Measurements from ENCODE around the gene PPP2R5B.

PPP2R5B gene

GRCh38 chr11:64914123-64914522 lies 10.4 kb upstream of the PPP2R5B start:
- Histone ChIP-seq H3K4me3 (ENCODE audit: low read length) (no peak overlapping the region), H3K27ac (ENCODE audit: low read length) (no peak overlapping the region), H3K9ac (ENCODE audit: low read depth, low read length) (no peak overlapping the region), H3K27me3 (ENCODE audit: insufficient read depth, low read length) (no peaks in the 10 kb centered on the region), H3K36me3 (ENCODE audit: insufficient read depth, low read depth, low read length) (peaks cover 26% of the 10 kb centered on the region), H3K4me1 (ENCODE audit: insufficient read depth, low read length) (peaks cover 5% of the 10 kb centered on the region; the same call in 1 of the 2 replicates), H3K9me3 (ENCODE audit: insufficient read depth, low read depth, low read length) (no peaks in the 10 kb centered on the region)

DNA sequence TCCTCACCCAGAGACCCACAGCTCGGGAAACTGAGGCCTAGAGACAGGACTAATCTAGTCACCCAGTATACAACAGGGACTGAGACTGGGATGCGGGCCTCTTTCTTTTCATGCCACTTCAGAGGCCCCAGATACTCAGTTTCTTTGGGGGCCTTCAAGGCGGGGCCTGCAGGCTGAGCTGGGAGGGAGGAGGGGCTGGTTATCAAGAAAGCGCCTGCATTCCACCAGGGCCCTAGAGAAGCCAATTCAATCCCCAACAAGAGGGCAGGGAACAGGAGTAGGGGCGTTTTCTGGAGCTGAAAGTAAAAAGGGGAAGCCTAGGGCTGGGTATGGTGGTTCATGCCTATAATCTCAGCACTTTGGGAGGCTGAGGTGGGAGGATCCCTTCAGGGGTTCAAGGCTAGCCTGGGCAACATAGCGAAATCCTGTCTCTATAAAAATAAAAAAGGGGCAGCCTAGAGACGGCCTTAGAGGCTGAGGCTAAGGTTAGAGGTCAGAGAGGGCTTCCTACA lies 9.1 kb upstream of the PPP2R5B start:
- Histone ChIP-seq H3K4me1 (ENCODE audit: insufficient read depth, low read length) (peaks cover 5% of the 10 kb centered on the region; the same call in 1 of the 2 replicates), H3K9me3 (ENCODE audit: insufficient read depth, low read depth, low read length) (no peaks in the 10 kb centered on the region), H3K27ac (ENCODE audit: low read length) (no peak overlapping the region), H3K9ac (ENCODE audit: low read depth, low read length) (peak overlapping the region; percentile 98; the same call in 1 of the 2 replicates), H3K27me3 (ENCODE audit: insufficient read depth, low read length) (no peaks in the 10 kb centered on the region), H3K4me3 (ENCODE audit: low read length) (no peak overlapping the region), H3K36me3 (ENCODE audit: insufficient read depth, low read depth, low read length) (peaks cover 20% of the 10 kb centered on the region)

DNA sequence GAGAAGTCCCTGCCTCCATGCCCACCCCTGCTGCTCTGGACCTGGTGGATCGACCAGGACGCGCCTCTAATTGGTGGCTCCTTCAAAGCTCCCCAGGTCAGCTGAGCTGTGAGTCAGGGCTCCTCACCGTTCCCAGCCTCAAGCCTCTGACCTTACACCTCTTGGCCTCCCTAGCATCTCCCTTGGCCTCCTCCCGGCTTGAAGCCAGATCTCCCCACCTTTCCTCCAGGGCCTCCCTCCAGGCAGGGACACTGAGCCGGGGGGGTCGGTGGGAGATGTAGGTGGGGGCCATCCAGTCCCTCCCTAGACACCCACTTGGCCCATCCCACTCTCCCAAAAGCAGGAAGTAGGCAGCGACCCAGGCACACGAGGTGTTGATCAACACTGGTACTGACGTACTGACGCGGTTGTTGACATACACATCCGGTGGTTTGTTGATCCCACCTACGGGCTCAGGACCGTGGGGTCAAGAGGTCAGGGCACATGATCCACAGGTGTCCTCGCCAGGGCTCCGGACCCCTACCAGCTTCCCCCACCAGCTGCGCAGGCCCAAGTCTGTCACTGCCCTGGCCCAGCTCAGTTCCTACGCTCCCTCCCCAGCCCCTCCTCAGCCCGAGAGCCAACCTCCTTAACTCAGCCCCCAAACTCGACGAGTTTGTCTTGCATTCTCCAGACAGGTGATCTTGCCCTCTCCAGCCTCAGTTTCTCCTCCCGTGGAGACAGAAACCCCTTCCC lies 8.3 kb upstream of the PPP2R5B start:
- Histone ChIP-seq H3K27me3 (ENCODE audit: insufficient read depth, low read length) (no peaks in the 10 kb centered on the region), H3K4me3 (ENCODE audit: low read length) (peak overlapping the region; percentile 99), H3K36me3 (ENCODE audit: insufficient read depth, low read depth, low read length) (peaks cover 12% of the 10 kb centered on the region), H3K4me1 (ENCODE audit: insufficient read depth, low read length) (peaks cover 5% of the 10 kb centered on the region; the same call in 1 of the 2 replicates), H3K27ac (ENCODE audit: low read length) (peak overlapping the region; percentile 75), H3K9ac (ENCODE audit: low read depth, low read length) (peak overlapping the region; percentile 98), H3K9me3 (ENCODE audit: insufficient read depth, low read depth, low read length) (no peaks in the 10 kb centered on the region)

GRCh38 chr11:64916775-64917662 lies 7.5 kb upstream of the PPP2R5B start, which contains the start of gene ATG2A:
Gene ATG2A, minus strand, starts transcription at chr11:64917209. Its CDS starts 74 bp downstream, at chr11:64917135.
- H3K36me3 ChIP-seq (ENCODE audit: insufficient read depth, low read depth, low read length): peaks cover 6% of the 10 kb centered on the region; the same call in 1 of the 2 replicates
- H3K4me1 ChIP-seq (ENCODE audit: insufficient read depth, low read length): peaks cover 5% of the 10 kb centered on the region; the same call in 1 of the 2 replicates
- peak within 1 kb of the TSS; percentile 99 for H3K4me3 ChIP-seq (ENCODE audit: low read length)
- H3K27me3 ChIP-seq (ENCODE audit: insufficient read depth, low read length): no peaks in the 10 kb centered on the region
- H3K9me3 ChIP-seq (ENCODE audit: insufficient read depth, low read depth, low read length): no peaks in the 10 kb centered on the region
- peak within 1 kb of the TSS; percentile 75 for H3K27ac ChIP-seq (ENCODE audit: low read length)
- H3K9ac ChIP-seq (ENCODE audit: low read depth, low read length): peak within 1 kb of the TSS; percentile 98

DNA sequence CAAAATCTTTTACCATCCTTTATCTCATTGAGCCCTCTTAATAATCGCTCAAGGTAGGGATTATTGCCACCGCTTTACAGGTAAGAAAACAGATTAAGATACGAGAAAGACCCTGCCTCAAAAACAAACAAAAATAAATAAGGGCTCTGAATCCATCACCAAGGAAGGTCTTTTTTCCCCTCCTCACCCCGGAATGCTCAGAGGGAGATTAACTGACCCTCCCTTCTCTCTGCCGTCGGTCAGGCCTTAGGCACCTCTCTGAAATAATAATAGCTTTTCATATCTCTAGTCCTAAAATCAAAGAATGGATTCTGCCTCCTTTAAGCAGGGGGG lies 6.9 kb upstream of the PPP2R5B start:
- Histone ChIP-seq H3K9ac (ENCODE audit: low read depth, low read length) (peak overlapping the region; percentile 84; the same call in 1 of the 2 replicates), H3K4me1 (ENCODE audit: insufficient read depth, low read length) (peaks cover 5% of the 10 kb centered on the region; the same call in 1 of the 2 replicates), H3K27me3 (ENCODE audit: insufficient read depth, low read length) (no peaks in the 10 kb centered on the region), H3K27ac (ENCODE audit: low read length) (peak overlapping the region; percentile 12), H3K4me3 (ENCODE audit: low read length) (peak overlapping the region; percentile 99), H3K9me3 (ENCODE audit: insufficient read depth, low read depth, low read length) (no peaks in the 10 kb centered on the region), H3K36me3 (ENCODE audit: insufficient read depth, low read depth, low read length) (peaks cover 6% of the 10 kb centered on the region; the same call in 1 of the 2 replicates)

- peaks cover 5% of the 10 kb centered on the region; the same call in 1 of the 2 replicates for H3K4me1 ChIP-seq (ENCODE audit: insufficient read depth, low read length)
- H3K36me3 ChIP-seq (ENCODE audit: insufficient read depth, low read depth, low read length): peaks cover 2% of the 10 kb centered on the region; the same call in 1 of the 2 replicates
- H3K9ac ChIP-seq (ENCODE audit: low read depth, low read length): peak overlapping the region; percentile 84; the same call in 1 of the 2 replicates
- no peaks in the 10 kb centered on the region for H3K9me3 ChIP-seq (ENCODE audit: insufficient read depth, low read depth, low read length)
- H3K27me3 ChIP-seq (ENCODE audit: insufficient read depth, low read length): no peaks in the 10 kb centered on the region
- H3K4me3 ChIP-seq (ENCODE audit: low read length): peak overlapping the region; percentile 99
- no peak overlapping the region for H3K27ac ChIP-seq (ENCODE audit: low read length)
Observed at GRCh38 chr11:64918017-64918416, 6.5 kb upstream of the PPP2R5B start.

DNA sequence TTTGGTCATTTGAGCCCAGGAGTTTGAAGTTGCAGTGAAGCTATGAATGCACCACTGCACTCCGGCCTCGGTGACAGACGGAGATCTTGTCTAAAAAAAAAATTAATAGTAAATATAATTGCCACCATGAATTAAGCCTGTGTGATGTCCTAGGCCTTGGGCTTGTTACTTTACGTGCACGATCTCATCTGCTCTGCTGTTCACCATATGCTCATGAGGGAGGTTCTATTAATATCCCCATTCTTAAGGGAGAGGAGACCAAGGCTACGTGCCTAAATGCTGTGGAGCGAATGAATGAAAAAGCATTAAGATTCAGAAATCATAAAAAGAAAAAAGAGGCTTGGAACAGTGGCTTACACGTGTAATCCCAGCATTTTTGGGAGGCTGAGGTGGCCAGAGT lies 4.9 kb upstream of the PPP2R5B start:
- no peak overlapping the region for H3K27ac ChIP-seq (ENCODE audit: low read length)
- peaks cover 8% of the 10 kb centered on the region; the same call in 1 of the 2 replicates for H3K4me1 ChIP-seq (ENCODE audit: insufficient read depth, low read length)

DNA sequence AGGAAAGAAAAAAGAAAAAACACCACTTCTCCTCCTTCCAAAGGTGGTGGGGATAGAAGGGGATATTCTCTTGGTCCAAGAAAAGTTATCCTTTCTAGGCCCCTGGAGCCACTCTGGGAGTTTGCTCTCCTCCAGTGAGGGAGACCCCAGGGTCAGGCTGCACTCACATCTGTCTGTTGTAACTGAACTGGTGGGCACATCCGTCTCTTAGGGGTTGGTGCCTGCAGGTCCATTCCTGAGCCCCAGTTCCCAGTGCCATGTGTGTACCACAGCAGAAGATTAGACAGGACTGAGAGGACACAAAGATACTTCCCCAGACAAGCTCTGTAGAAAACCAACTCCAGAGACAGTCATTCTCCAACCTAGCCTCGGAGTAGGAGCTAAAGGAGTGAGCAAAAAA lies 4.4 kb upstream of the PPP2R5B start:
- no peak overlapping the region for H3K27ac ChIP-seq (ENCODE audit: low read length)
- no peaks in the 10 kb centered on the region for H3K9me3 ChIP-seq (ENCODE audit: insufficient read depth, low read depth, low read length)
- H3K4me1 ChIP-seq (ENCODE audit: insufficient read depth, low read length): peaks cover 8% of the 10 kb centered on the region; the same call in 1 of the 2 replicates
- H3K4me3 ChIP-seq (ENCODE audit: low read length): no peak overlapping the region
- no peaks in the 10 kb centered on the region for H3K36me3 ChIP-seq (ENCODE audit: insufficient read depth, low read depth, low read length)
- peaks cover 4% of the 10 kb centered on the region; the same call in 1 of the 2 replicates for H3K27me3 ChIP-seq (ENCODE audit: insufficient read depth, low read length)
- H3K9ac ChIP-seq (ENCODE audit: low read depth, low read length): no peak overlapping the region

More for the DNA sequence above, 4.9 kb upstream of the PPP2R5B start:
- no peaks in the 10 kb centered on the region for H3K9me3 ChIP-seq (ENCODE audit: insufficient read depth, low read depth, low read length)
- no peak overlapping the region for H3K4me3 ChIP-seq (ENCODE audit: low read length)
- H3K36me3 ChIP-seq (ENCODE audit: insufficient read depth, low read depth, low read length): no peaks in the 10 kb centered on the region
- no peaks in the 10 kb centered on the region for H3K27me3 ChIP-seq (ENCODE audit: insufficient read depth, low read length)
- H3K9ac ChIP-seq (ENCODE audit: low read depth, low read length): no peak overlapping the region

DNA sequence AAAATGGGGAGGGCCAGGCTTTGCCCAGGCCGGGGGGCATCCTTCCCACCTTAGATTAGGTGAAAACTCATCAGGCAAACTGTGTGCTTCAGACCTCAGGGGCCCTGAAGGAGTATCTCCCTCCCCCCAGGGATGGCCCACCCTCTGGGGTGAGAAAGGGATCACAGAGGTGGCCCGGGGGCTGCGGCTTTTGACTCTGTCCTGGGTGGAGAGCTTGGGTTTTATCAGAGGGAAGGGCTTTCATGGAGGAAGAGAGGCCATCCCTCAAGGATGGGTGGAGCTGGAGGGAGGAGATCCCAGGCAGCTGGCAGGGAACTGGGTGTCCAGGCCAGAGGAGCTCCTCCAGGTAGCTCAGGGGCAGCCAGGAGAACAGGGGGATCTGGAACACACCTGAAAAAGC lies 3.1 kb upstream of the PPP2R5B start:
- Histone ChIP-seq H3K4me3 (ENCODE audit: low read length) (no peak overlapping the region), H3K9ac (ENCODE audit: low read depth, low read length) (no peak overlapping the region), H3K27ac (ENCODE audit: low read length) (no peak overlapping the region), H3K27me3 (ENCODE audit: insufficient read depth, low read length) (peaks cover 8% of the 10 kb centered on the region; the same call in 1 of the 2 replicates), H3K4me1 (ENCODE audit: insufficient read depth, low read length) (peaks cover 3% of the 10 kb centered on the region; the same call in 1 of the 2 replicates), H3K9me3 (ENCODE audit: insufficient read depth, low read depth, low read length) (no peaks in the 10 kb centered on the region), H3K36me3 (ENCODE audit: insufficient read depth, low read depth, low read length) (no peaks in the 10 kb centered on the region)

DNA sequence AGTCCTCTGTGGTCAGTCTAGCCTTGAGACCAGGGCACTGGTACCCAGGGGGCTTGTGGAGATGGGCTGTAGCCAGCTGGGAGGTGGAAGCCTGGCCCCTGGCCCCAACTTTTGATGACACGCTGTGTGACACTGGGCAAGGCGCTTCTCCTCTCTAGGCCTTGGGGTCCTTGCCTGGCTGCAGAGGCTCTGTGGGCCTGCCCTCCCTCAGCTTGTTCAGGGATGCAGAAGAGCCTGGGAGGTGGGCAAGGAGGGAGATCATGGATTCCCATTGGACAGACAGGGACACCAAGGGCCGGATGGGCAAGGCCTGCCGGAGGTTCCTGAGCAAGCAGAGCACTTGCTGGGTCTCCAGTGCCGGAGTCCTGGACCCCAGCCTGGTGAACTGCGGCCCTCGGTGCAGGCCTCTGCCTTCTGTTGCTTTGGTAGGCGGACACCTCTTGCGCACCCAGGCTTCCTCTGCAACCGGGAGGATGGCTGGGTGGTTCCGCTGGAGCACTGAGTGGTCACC lies 1.3 kb upstream of the PPP2R5B start:
- Histone ChIP-seq H3K27ac (ENCODE audit: low read length) (no peak overlapping the region), H3K27me3 (ENCODE audit: insufficient read depth, low read length) (peaks cover 8% of the 10 kb centered on the region; the same call in 1 of the 2 replicates), H3K4me1 (ENCODE audit: insufficient read depth, low read length) (peaks cover 3% of the 10 kb centered on the region; the same call in 1 of the 2 replicates), H3K4me3 (ENCODE audit: low read length) (no peak overlapping the region), H3K36me3 (ENCODE audit: insufficient read depth, low read depth, low read length) (no peaks in the 10 kb centered on the region), H3K9ac (ENCODE audit: low read depth, low read length) (peak overlapping the region; percentile 59; the same call in 1 of the 2 replicates), H3K9me3 (ENCODE audit: insufficient read depth, low read depth, low read length) (no peaks in the 10 kb centered on the region)

DNA sequence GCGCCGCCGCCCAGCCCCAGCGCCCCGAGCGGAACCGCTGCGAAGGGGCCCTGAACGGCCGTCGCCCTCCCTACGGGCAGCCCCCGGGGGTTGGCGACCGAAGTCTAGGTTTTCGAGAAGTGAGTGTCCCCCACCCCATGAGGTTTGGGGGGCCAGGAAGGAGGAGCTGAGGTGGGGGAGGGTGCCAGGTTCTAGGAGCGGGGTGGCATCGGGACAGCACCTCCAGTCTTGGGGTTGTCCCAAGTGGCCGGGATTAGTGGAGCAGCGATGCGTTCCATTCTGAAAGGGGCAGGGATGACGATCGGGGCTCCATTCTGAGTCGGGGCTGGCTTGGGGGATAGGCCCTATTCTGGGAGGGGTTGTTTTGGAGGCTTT lies 408 bp downstream of the PPP2R5B start:
- H3K9ac ChIP-seq (ENCODE audit: low read depth, low read length): peak overlapping the region; percentile 59; the same call in 1 of the 2 replicates
- no peak overlapping the region for H3K27ac ChIP-seq (ENCODE audit: low read length)
- H3K9me3 ChIP-seq (ENCODE audit: insufficient read depth, low read depth, low read length): no peaks in the 10 kb centered on the region
- H3K4me1 ChIP-seq (ENCODE audit: insufficient read depth, low read length): peaks cover 3% of the 10 kb centered on the region; the same call in 1 of the 2 replicates
- H3K4me3 ChIP-seq (ENCODE audit: low read length): peak overlapping the region; percentile 63
- peaks cover 8% of the 10 kb centered on the region; the same call in 1 of the 2 replicates for H3K27me3 ChIP-seq (ENCODE audit: insufficient read depth, low read length)
- H3K36me3 ChIP-seq (ENCODE audit: insufficient read depth, low read depth, low read length): no peaks in the 10 kb centered on the region

Measured in iPS-20b (cell line).